ENCODE data around the gene IGFLR1.

GRCh38 chr19:35776102-35776788 lies 34.0 kb upstream of the IGFLR1 start:
- no peak for TF ChIP-seq CTCF (conservative IDR thresholded peaks at IDR 0.05; ENCODE audit: low read depth, low read length)
- TF ChIP-seq SMC3 (IDR thresholded peaks at IDR 0.05; ENCODE audit: low read depth, low read length) = no peak
- no peak for TF ChIP-seq USF2 (IDR thresholded peaks at IDR 0.05; ENCODE audit: low read depth, low read length)
- no peak for TF ChIP-seq POLR2A (IDR thresholded peaks at IDR 0.05; ENCODE audit: low read depth, low read length)
- no peak for TF ChIP-seq MXI1 (IDR thresholded peaks at IDR 0.05; ENCODE audit: borderline replicate concordance, low read depth, low read length)
- TF ChIP-seq RCOR1 (IDR thresholded peaks at IDR 0.05; ENCODE audit: insufficient replicate concordance, low read length) = no peak
- no peak for TF ChIP-seq CEBPB (IDR thresholded peaks at IDR 0.05; ENCODE audit: low read depth, low read length)
- no peak for TF ChIP-seq RFX5 (IDR thresholded peaks at IDR 0.05; ENCODE audit: low read depth, low read length)
- TF ChIP-seq RAD21 (IDR thresholded peaks at IDR 0.05; ENCODE audit: low read length) = no peak
- TF ChIP-seq NFE2L2 (IDR thresholded peaks at IDR 0.05; ENCODE audit: low read depth, low read length) = no peak
- TF ChIP-seq MAFK (IDR thresholded peaks at IDR 0.05; ENCODE audit: low read depth, low read length) = no peak
- TF ChIP-seq ELK1 (IDR thresholded peaks at IDR 0.05; ENCODE audit: borderline replicate concordance, low read depth, low read length) = no peak
- TF ChIP-seq BHLHE40 (IDR thresholded peaks at IDR 0.05; ENCODE audit: low read depth, low read length) = no peak
- TF ChIP-seq CHD1 (IDR thresholded peaks at IDR 0.05; ENCODE audit: low read depth, low read length) = no peak
